ENCODE data around the gene PLPP3. TPM values are rescaled to one million over a fixed set of nuclear protein-coding genes. Genes with fewer than 3 reads are reported as not detected.

Gene PLPP3
- total and polyA plus RNA-seq, 2 of the 8 experiments (the other 6 are each of a cell fraction or from before 2014, with no cell fraction given) = 33.2 to 42.0 TPM

GRCh38 chr1:56501426-56501825 lies 77.9 kb downstream of the PLPP3 start (continued):
- TF ChIP-seq GTF2F1 (IDR thresholded peaks at IDR 0.05; ENCODE audit: borderline replicate concordance, low read depth, low read length) (no peak), CHD2 (IDR thresholded peaks at IDR 0.05; ENCODE audit: low read length) (no peak)

All from H1 (cell line).